AG10803 (cell line): Measurements from ENCODE around the gene CXXC5.
"Not testable (repeated sequence)": the region's sequence is repeated elsewhere in the genome, so short reads cannot be mapped to it uniquely, and the experiment has no call there.

Experiments
- DNase-seq: peaks from one replicate; pipeline ENCODE4 v3.0.0; 2010; ENCODE audit warnings: low read depth
- H3K4me3 ChIP-seq: 2 replicates; pipeline ENCODE4 v1.5.1; 2011; ENCODE audit warnings: mild to moderate bottlenecking, low read length, control low read depth
- TF ChIP-seq, protein P1 (sequence below): conservative IDR thresholded peaks from 2 replicates; pipeline ENCODE4 v1.5.1; 2011; ENCODE audit warnings: mild to moderate bottlenecking, low read length, control low read depth, inconsistent platforms

Gene CXXC5

DNA sequence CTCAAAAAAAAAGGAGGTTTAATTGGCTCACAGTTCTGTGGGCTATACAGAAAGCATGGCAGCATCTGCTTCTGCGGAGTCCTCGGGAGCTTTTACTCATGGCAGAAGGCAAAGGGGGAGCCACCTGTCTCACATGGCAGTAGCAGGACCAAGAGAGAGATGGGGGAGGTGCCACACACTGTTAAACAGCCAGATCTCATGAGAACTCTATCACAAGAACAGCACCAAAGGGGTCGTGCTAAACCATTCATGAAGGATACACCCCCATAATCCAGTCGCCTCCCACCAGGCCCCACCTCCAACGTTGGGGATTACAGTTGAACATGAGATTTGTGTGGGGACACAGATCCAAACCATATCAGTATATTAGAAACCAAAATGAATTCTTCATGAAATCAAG lies 28.3 kb upstream of the CXXC5 start:
- TF ChIP-seq, protein P1, sequence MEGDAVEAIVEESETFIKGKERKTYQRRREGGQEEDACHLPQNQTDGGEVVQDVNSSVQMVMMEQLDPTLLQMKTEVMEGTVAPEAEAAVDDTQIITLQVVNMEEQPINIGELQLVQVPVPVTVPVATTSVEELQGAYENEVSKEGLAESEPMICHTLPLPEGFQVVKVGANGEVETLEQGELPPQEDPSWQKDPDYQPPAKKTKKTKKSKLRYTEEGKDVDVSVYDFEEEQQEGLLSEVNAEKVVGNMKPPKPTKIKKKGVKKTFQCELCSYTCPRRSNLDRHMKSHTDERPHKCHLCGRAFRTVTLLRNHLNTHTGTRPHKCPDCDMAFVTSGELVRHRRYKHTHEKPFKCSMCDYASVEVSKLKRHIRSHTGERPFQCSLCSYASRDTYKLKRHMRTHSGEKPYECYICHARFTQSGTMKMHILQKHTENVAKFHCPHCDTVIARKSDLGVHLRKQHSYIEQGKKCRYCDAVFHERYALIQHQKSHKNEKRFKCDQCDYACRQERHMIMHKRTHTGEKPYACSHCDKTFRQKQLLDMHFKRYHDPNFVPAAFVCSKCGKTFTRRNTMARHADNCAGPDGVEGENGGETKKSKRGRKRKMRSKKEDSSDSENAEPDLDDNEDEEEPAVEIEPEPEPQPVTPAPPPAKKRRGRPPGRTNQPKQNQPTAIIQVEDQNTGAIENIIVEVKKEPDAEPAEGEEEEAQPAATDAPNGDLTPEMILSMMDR: no peak
- DNase-seq: no peak
- no peak overlapping the region for H3K4me3 ChIP-seq

DNA sequence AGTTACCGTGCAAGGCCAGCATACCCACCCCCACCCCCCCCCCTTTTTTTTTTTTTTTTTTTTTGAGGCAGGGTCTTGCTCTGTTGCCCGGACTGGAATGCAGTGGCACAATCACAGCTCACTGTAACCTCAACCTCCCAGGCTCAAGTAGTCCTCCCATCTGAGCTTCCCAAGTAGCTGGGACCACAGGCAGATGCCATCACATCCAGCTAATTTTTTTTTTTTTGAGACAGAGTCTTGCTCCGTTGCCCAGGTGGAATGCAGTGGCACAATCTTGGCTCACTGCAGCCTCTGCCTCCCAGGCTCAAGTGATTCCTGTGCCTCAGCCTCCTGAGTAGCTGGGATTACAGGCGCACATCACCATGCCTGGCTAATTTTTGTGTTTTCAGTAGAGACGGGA lies 22.8 kb upstream of the CXXC5 start:
- H3K4me3 ChIP-seq, DNase-seq: not testable (repeated sequence)

DNA sequence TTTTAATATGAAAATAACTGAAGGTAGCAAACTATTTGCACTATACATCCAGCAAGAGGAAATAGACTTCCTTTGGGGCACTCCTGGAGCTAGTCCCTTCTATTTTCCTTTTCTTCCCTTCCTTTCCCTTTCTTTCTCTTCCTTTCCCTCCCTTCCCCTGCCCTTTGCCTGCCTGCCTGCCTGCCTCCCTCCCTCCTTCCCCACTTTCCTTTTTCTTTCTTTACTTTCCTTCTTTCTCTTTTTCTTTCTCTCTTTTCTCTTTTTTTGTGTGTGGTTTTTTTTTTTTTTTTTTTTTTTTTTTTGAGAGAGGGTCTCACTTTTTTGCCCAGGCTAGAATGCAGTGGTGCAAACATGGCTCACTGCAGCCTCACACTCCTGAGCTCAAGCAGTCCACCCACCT lies 17.3 kb upstream of the CXXC5 start:
- TF ChIP-seq, protein P1: no peak
- no peak overlapping the region for H3K4me3 ChIP-seq
- DNase-seq: no peak

DNA sequence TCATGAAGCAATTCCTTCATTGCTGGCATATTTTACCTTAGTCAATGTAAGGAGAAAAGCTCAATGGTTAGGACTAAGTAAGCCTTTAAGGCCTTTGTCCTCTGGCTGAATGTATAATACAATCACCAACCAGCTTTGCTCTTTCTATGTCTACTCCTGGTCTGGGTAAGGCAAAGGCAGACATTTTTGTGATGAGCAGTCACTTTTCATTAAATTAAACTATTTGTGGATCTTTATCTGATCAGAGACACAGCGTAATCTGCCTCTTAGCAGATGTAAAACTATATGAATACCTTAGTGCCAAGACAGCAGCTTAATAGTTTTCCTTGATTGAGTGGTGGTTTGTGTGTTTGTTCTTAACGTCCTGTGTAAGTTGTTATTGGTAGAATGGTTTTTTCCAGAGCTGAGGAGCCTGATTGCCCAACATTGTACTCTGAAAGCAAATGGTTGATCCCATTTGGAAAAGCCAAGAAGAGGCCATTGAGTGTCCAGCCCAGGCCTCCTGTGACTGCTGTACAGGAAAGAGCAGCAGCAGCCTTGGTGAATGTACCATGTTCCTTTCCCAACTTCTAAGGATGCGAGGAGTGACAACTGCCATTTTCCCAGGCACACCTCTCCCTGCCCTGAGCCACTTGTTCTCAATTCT lies 16.5 kb upstream of the CXXC5 start:
- DNase-seq: no peak
- TF ChIP-seq, protein P1: no peak

DNA sequence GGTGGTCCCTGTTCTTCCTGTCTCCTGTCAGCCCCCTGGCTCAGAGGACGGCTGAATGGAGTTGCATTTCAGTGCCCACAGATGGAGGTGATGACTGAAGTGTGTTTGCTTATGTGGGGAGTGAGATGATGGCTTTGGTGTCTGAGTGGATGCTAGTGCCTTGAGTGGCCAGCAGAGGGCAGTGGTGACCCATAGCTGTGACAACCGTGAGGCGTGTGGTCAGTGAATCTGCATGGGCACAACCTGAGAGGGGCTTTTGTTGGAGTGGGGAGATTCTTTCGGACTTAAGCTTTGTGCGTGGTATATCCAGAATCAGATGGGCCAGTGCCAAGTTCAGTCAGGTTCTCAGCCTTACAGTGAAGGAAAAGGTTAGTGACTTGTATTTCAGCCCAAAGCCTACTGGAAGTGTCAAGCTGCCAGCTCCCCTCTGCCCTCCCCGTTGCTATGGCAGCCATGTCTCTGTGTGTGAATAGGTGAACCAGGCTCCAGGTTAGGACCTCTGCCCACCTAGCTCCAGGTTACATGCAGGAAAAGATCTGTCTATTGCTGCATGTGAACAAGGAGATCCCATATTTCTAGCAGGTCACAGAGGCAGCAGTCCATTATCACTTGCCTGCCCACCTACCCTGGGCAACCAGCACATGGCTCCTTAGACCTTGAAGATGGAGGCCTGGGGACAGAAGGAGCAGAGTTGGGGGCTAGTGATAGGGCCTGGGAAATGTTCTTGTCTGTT lies 14.7 kb upstream of the CXXC5 start:
- no peak overlapping the region for H3K4me3 ChIP-seq
- DNase-seq: peak; percentile 67
- TF ChIP-seq, protein P1: peak; percentile 100

More for the DNA sequence above, 16.5 kb upstream of the CXXC5 start:
- H3K4me3 ChIP-seq: no peak overlapping the region

DNA sequence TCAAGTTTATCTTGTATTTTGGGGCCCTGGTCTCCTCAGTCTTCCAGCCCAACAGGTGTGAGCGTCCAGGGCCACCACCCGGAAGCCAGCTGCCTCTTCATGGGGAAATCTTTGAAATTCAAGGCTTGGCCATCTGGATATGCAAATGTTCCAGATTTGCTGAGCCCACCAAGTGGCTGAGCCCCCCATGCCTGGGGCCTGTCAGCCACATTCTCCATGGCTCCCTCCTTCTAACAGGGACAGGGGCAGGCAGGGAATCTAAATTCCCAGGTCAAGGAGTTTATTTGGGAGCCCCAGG lies 14.2 kb upstream of the CXXC5 start:
- TF ChIP-seq, protein P1: no peak
- no peak overlapping the region for H3K4me3 ChIP-seq
- DNase-seq: no peak

DNA sequence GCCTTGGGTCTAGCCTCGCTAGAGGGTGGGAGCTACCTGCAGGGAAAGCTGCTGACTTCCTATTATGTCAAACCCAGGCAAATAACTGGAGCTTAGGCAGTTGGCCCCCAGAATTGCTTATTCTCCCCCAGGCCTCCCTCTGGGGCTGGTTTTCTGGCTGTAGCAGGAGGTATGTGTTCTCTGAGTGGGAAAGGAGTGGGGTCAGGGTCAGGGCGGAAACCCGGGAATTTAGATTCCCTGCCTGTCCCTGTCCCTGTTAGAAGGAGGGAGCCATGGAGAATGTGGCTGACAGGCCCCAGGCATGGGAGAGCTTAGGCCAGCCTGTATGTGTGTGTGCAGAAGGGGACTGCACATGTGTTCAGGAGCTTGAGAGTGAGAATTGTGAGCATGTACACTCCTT lies 13.6 kb upstream of the CXXC5 start:
- TF ChIP-seq, protein P1: no peak
- H3K4me3 ChIP-seq: no peak overlapping the region
- no peak for DNase-seq

DNA sequence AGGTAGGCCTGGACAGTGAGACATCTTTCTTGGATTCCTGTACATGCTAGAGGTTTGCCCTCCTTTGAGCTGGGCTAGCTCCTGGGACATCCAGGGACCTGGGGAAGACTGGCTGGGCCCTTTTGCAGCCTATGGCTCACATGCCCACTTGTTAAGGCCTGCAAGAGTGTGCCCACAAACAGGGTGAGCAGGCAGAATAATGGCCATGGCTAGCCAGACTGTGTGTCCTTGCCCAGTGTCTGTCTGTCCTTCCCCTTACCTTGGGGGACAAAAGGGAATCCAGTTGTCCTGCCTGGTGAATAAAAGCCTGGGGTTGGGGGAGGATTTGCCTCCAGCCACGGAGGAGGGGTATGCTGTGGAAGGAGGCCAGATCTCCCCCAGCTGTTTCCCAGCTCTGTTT lies 13.0 kb upstream of the CXXC5 start:
- H3K4me3 ChIP-seq: no peak overlapping the region
- TF ChIP-seq, protein P1: no peak
- DNase-seq: no peak
